ENCODE results near the gene BABAM2.

DNA sequence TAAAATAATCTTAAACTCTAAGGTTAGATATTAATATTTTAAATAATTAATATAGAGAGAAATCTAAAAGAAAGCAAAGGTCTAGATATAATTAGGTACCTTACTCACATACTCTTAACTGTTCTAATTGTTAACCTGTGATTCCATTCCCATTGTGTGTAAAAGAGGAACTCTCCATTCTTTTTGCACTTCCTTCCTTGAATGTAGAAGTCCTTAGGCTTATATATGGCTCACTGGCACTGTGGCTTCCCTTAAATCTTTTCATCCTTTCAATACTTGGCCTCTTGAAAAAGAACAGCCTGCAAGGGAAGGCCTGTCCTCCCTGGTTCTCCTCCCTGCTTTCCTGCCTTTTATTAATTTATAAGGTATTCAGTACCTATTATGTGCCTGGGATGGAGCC, 319.3 kb downstream of the BABAM2 start:
- no peak for TF ChIP-seq SMARCC2 (IDR thresholded peaks at IDR 0.05; ENCODE audit: low read depth)
- TF ChIP-seq CC2D1A (IDR thresholded peaks at IDR 0.05) = no peak
- TF ChIP-seq, protein P1, sequence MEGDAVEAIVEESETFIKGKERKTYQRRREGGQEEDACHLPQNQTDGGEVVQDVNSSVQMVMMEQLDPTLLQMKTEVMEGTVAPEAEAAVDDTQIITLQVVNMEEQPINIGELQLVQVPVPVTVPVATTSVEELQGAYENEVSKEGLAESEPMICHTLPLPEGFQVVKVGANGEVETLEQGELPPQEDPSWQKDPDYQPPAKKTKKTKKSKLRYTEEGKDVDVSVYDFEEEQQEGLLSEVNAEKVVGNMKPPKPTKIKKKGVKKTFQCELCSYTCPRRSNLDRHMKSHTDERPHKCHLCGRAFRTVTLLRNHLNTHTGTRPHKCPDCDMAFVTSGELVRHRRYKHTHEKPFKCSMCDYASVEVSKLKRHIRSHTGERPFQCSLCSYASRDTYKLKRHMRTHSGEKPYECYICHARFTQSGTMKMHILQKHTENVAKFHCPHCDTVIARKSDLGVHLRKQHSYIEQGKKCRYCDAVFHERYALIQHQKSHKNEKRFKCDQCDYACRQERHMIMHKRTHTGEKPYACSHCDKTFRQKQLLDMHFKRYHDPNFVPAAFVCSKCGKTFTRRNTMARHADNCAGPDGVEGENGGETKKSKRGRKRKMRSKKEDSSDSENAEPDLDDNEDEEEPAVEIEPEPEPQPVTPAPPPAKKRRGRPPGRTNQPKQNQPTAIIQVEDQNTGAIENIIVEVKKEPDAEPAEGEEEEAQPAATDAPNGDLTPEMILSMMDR (IDR thresholded peaks at IDR 0.05 in 2 of 3, conservative IDR thresholded peaks at IDR 0.05 in 1 of 3; ENCODE audit: insufficient read depth in 2 of 3, low read depth in 1 of 3, low read length in 3 of 3) = no peak
- TF ChIP-seq EZH2 (IDR thresholded peaks at IDR 0.05; ENCODE audit: borderline replicate concordance, low read depth, low read length) = no peak
- no peak for TF ChIP-seq ASH1L (IDR thresholded peaks at IDR 0.05; ENCODE audit: borderline replicate concordance, low read depth, partially characterized antibody)
